B cell (primary cell): ENCODE measurements around the gene GPR35. TPM values are rescaled to one million over a fixed set of nuclear protein-coding genes. Genes with fewer than 3 reads are reported as not detected.

Experiments used
- ATAC-seq: fragments of 200-7000 bp; cut with Tn5 transposase; one replicate; pipeline ENCODE4 v1.10.0; 2021; ENCODE audit warnings: low read depth, mild to moderate bottlenecking, moderate number of reproducible peaks, moderate library complexity
- CTCF ChIA-PET: fragments of 350-600 bp; sonication (Branson Sonifier 250); formaldehyde crosslinking; loops from one replicate; lab custom pipeline; 2021; ENCODE audit warnings: antibody characterized with exemption, inconsistent platforms; lab: Charles Lee
- POLR2A ChIA-PET: fragments of 350-600 bp; sonication (Branson Sonifier 250); formaldehyde crosslinking; loops from one replicate; lab custom pipeline; 2021; ENCODE audit warnings: antibody characterized with exemption; lab: Charles Lee
- DNase-seq: peaks from one replicate; pipeline ENCODE4 v3.0.0; 2013
- H2AFZ ChIP-seq: 2 replicates; pipeline ENCODE4 v1.6.1; 2012; ENCODE audit warnings: mild to moderate bottlenecking, low read depth, low read length; ENCODE audit not compliant: insufficient read depth, poor library complexity, severe bottlenecking
- H3K27ac ChIP-seq, 2 donors: 1 replicate in 1 of 2; 2 replicates in 1 of 2; pipeline ENCODE4 v1.5.1; 2012 to 2013; ENCODE audit warnings: low read length in 2 of 2, mild to moderate bottlenecking in 2 of 2, moderate library complexity in 1 of 2
- H3K27me3 ChIP-seq, 4 experiments: fragments of 200-600 bp in 1 of 4; sonication (generic) in 1 of 4; replicated peaks in 1 of 4; 1 replicate in 2 of 4; 2 replicates in 2 of 4; pipeline versions ENCODE4 v1.6.1 to v1.7.0; 2013 to 2016; ENCODE audit warnings: low read length in 3 of 4, mild to moderate bottlenecking in 2 of 4, mixed read lengths in 1 of 4, moderate library complexity in 1 of 4; ENCODE audit not compliant: insufficient read depth in 4 of 4, control insufficient read depth in 3 of 4; ENCODE audit errors: control extremely low read depth in 1 of 4
- H3K36me3 ChIP-seq, 2 experiments: replicated peaks in 1 of 2; 1 replicate in 1 of 2; 2 replicates in 1 of 2; pipeline versions ENCODE4 v1.6.1 to v1.7.1; 2013; ENCODE audit warnings: low read length in 1 of 2; ENCODE audit not compliant: insufficient read depth in 2 of 2, control insufficient read depth in 1 of 2; ENCODE audit errors: control extremely low read depth in 1 of 2, extremely low read depth in 1 of 2
- H3K4me1 ChIP-seq, 2 donors: fragments of 200-600 bp in 1 of 2; sonication (generic) in 1 of 2; 1 replicate in 1 of 2; 2 replicates in 1 of 2; pipeline versions ENCODE4 v1.5.1 to v1.6.1; 2013 to 2017; ENCODE audit warnings: low read length in 2 of 2; ENCODE audit not compliant: control insufficient read depth in 2 of 2, insufficient read depth in 2 of 2
- H3K4me2 ChIP-seq: replicated peaks from 2 replicates; pipeline ENCODE3; 2012; ENCODE audit warnings: mild to moderate bottlenecking, low read depth, low read length; ENCODE audit not compliant: poor library complexity, severe bottlenecking
- H3K4me3 ChIP-seq, 5 experiments: fragments of 200-600 bp in 1 of 5; sonication (generic) in 1 of 5; 1 replicate in 3 of 5; 2 replicates in 2 of 5; pipeline versions ENCODE4 v1.5.1 to v1.7.0; 2011 to 2016; ENCODE audit warnings: low read length in 4 of 5, mild to moderate bottlenecking in 4 of 5, low read depth in 2 of 5, control low read depth in 1 of 5, moderate library complexity in 1 of 5; ENCODE audit not compliant: insufficient read depth in 1 of 5; ENCODE audit errors: control extremely low read depth in 1 of 5, extremely low read depth in 1 of 5
- H3K79me2 ChIP-seq: fragments of 200-600 bp; sonication (generic); one replicate; pipeline ENCODE4 v1.6.0; 2016; ENCODE audit warnings: low read length; ENCODE audit not compliant: control insufficient read depth, insufficient read depth
- H3K9ac ChIP-seq: fragments of 200-600 bp; sonication (generic); 2 replicates; pipeline ENCODE4 v1.6.1; 2017; ENCODE audit warnings: mild to moderate bottlenecking, low read length, moderate library complexity
- H3K9me3 ChIP-seq, 3 donors: one replicate each; pipeline versions ENCODE4 v1.6.1 to v1.7.1; 2013; ENCODE audit warnings: low read length in 2 of 3; ENCODE audit not compliant: control insufficient read depth in 2 of 3, insufficient read depth in 1 of 3; ENCODE audit errors: control extremely low read depth in 1 of 3
- H4K20me1 ChIP-seq: 2 replicates; pipeline ENCODE4 v1.6.0; 2012; ENCODE audit warnings: mild to moderate bottlenecking, low read length; ENCODE audit not compliant: insufficient read depth, control insufficient read depth, poor library complexity, severe bottlenecking
- H3K27ac Mint-ChIP-seq: one replicate; pipeline ENCODE4 v1.8.0; 2021; ENCODE audit warnings: mixed read lengths
- H3K27me3 Mint-ChIP-seq: one replicate; pipeline ENCODE4 v1.8.0; 2021; ENCODE audit warnings: mixed read lengths
- H3K4me1 Mint-ChIP-seq: one replicate; pipeline ENCODE4 v1.8.0; 2021; ENCODE audit warnings: mixed read lengths
- H3K4me3 Mint-ChIP-seq: one replicate; pipeline ENCODE4 v1.8.0; 2021; ENCODE audit warnings: mixed read lengths
- H3K9me3 Mint-ChIP-seq: one replicate; pipeline ENCODE4 v1.8.0; 2022; ENCODE audit warnings: mixed read lengths; ENCODE audit not compliant: insufficient read depth
- EZH2 ChIP-seq: IDR thresholded peaks from 2 replicates; pipeline ENCODE4 v1.6.1; 2012; ENCODE audit warnings: borderline replicate concordance, low read depth, mild to moderate bottlenecking, moderate library complexity, low read length; ENCODE audit not compliant: insufficient read depth, poor library complexity, severe bottlenecking
- WGBS: methylation state at CpG from one replicate; pipeline ENCODE4 v1.1.5; 2013; ENCODE audit warnings: missing lambda C conversion rate; ENCODE audit not compliant: insufficient coverage; 5-methylcytosine and 5-hydroxymethylcytosine counted together
- intact Hi-C: fragments of 100-400 bp; cut with micrococcal nuclease; formaldehyde crosslinking; loops from one replicate; pipeline ENCODE4 v1.10.0; 2022
- polyA plus RNA-seq: library from polyadenylated mRNA; depleted of rRNA; stranded (reverse); fragments of >200 nt; gene quantifications from 2 replicates; pipeline ENCODE4 v1.2.3, GENCODE V29; 2012
- total RNA-seq, 2 donors: library from RNA; stranded (reverse); fragments of 120-200 nt in 1 of 2; gene quantifications; 1 replicate in 1 of 2; 2 replicates in 1 of 2; pipeline versions ENCODE4 v1.2.3 to v1.2.4, GENCODE V29; 2013 to 2022
- TF ChIP-seq, protein P1 (sequence below): fragments of 200-600 bp; IDR thresholded peaks from one replicate; pipeline ENCODE4 v1.8.0; 2022; ENCODE audit warnings: antibody characterized with exemption, mild to moderate bottlenecking

Gene GPR35
- total and polyA plus RNA-seq, 2 donors (not counting 1 experiment from before 2014, with no cell fraction given) = 1.8 to 9.6 TPM

- H3K27me3 ChIP-seq = peaks cover 0 to 10% (median 0%) of the 10 kb centered on the region in 4 experiments
- TF ChIP-seq, protein P1, sequence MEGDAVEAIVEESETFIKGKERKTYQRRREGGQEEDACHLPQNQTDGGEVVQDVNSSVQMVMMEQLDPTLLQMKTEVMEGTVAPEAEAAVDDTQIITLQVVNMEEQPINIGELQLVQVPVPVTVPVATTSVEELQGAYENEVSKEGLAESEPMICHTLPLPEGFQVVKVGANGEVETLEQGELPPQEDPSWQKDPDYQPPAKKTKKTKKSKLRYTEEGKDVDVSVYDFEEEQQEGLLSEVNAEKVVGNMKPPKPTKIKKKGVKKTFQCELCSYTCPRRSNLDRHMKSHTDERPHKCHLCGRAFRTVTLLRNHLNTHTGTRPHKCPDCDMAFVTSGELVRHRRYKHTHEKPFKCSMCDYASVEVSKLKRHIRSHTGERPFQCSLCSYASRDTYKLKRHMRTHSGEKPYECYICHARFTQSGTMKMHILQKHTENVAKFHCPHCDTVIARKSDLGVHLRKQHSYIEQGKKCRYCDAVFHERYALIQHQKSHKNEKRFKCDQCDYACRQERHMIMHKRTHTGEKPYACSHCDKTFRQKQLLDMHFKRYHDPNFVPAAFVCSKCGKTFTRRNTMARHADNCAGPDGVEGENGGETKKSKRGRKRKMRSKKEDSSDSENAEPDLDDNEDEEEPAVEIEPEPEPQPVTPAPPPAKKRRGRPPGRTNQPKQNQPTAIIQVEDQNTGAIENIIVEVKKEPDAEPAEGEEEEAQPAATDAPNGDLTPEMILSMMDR = no peak
- TF ChIP-seq EZH2 = no peak
- Mint-ChIP-seq H3K27me3 (peaks cover 6% of the 10 kb centered on the region), H3K9me3 (no peaks in the 10 kb centered on the region), H3K4me3 (no peak overlapping the region), H3K4me1 (peaks cover 6% of the 10 kb centered on the region), H3K27ac (no peak overlapping the region)
- H3K79me2 ChIP-seq = no peaks in the 10 kb centered on the region
- ATAC-seq = no peak
- H3K4me3 ChIP-seq = no peak overlapping the region
- H4K20me1 ChIP-seq = no peaks in the 10 kb centered on the region
- CTCF ChIA-PET = no interaction called here
- peaks cover 0 to 14% (median under 1%) of the 10 kb centered on the region in 3 donors for H3K9me3 ChIP-seq
- no peak overlapping the region for H3K9ac ChIP-seq
- WGBS = 93% methylated on average over 12 of the region's 17 CpGs
- no peak overlapping the region for H3K4me2 ChIP-seq
- no peaks in the 10 kb centered on the region for H3K36me3 ChIP-seq
- peaks cover 15 to 17% of the 10 kb centered on the region in 2 donors for H3K4me1 ChIP-seq
- H2AFZ ChIP-seq = no peak overlapping the region
- POLR2A ChIA-PET = no interaction called here
- intact Hi-C loops = no loop called here
- DNase-seq = no peak
- no peak overlapping the region for H3K27ac ChIP-seq
Observed at GRCh38 chr2:240627736-240628506, 2.6 kb downstream of the GPR35 start.

GRCh38 chr2:240628507-240628807 is 3.2 kb downstream of the GPR35 start:
- no peak for ATAC-seq
- DNase-seq = no peak
- Mint-ChIP-seq H3K4me3 (no peak overlapping the region), H3K9me3 (peaks cover 4% of the 10 kb centered on the region), H3K27me3 (peaks cover 6% of the 10 kb centered on the region), H3K27ac (no peak overlapping the region), H3K4me1 (peaks cover 6% of the 10 kb centered on the region)
- no peaks in the 10 kb centered on the region for H3K79me2 ChIP-seq
- 97% methylated on average over 6 of the region's 7 CpGs for WGBS
- no peak overlapping the region for H3K4me3 ChIP-seq
- no peaks in the 10 kb centered on the region for H3K36me3 ChIP-seq
- H4K20me1 ChIP-seq = no peaks in the 10 kb centered on the region
- CTCF ChIA-PET = no interaction called here
- no peak overlapping the region for H3K9ac ChIP-seq
- H3K4me2 ChIP-seq = no peak overlapping the region
- H3K27me3 ChIP-seq = peaks cover 0 to 9% (median 0%) of the 10 kb centered on the region in 4 experiments
- POLR2A ChIA-PET = interaction anchor here (0.5 kb wide), 1 partner anchor 887 kb away, joined by 4 read pairs; no protein-coding TSS in a partner anchor
- intact Hi-C loops = no loop called here
- peaks cover 13 to 16% of the 10 kb centered on the region in 2 donors for H3K4me1 ChIP-seq
- H2AFZ ChIP-seq = no peak overlapping the region
- no peak overlapping the region for H3K27ac ChIP-seq
- TF ChIP-seq, protein P1 = no peak
- no peak for TF ChIP-seq EZH2
- peaks cover 0 to 14% (median 4%) of the 10 kb centered on the region in 3 donors for H3K9me3 ChIP-seq
